HEK293 (cell line): ENCODE measurements around the gene DDX51.

Experiments
- GLIS1 ChIP-seq: fragments of 450-650 bp; formaldehyde crosslinking; IDR thresholded peaks from 2 replicates; pipeline ENCODE4 v1.5.1; 2016; ENCODE audit warnings: missing biosample characterization, missing genetic modification characterization
- IKZF3 ChIP-seq: fragments of 450-650 bp; IDR thresholded peaks from 2 replicates; pipeline ENCODE4 v1.5.0; 2018; ENCODE audit warnings: missing biosample characterization, mild to moderate bottlenecking, missing genetic modification characterization, moderate library complexity
- RBAK ChIP-seq: fragments of 450-650 bp; formaldehyde crosslinking; IDR thresholded peaks from 2 replicates; pipeline ENCODE4 v1.5.1; 2016; ENCODE audit warnings: missing biosample characterization, missing genetic modification characterization
- REST ChIP-seq: fragments of 450-650 bp; formaldehyde crosslinking; IDR thresholded peaks from 2 replicates; pipeline ENCODE4 v1.5.1; 2016; ENCODE audit warnings: missing biosample characterization, missing genetic modification characterization
- SP7 ChIP-seq: fragments of 450-650 bp; formaldehyde crosslinking; IDR thresholded peaks from 2 replicates; pipeline ENCODE4 v1.5.1; 2016; ENCODE audit warnings: missing biosample characterization, missing genetic modification characterization
- ZBTB20 ChIP-seq: fragments of 450-650 bp; formaldehyde crosslinking; IDR thresholded peaks from 2 replicates; pipeline ENCODE4 v1.5.1; 2016; ENCODE audit warnings: missing biosample characterization, missing genetic modification characterization
- ZEB2 ChIP-seq: fragments of 450-650 bp; formaldehyde crosslinking; IDR thresholded peaks from 2 replicates; pipeline ENCODE4 v1.5.1; 2016; ENCODE audit warnings: missing biosample characterization, missing genetic modification characterization
- ZFP37 ChIP-seq: fragments of 450-650 bp; formaldehyde crosslinking; IDR thresholded peaks from 2 replicates; pipeline ENCODE4 v1.5.1; 2016; ENCODE audit warnings: missing biosample characterization, missing genetic modification characterization
- ZFP69B ChIP-seq: fragments of 450-650 bp; formaldehyde crosslinking; IDR thresholded peaks from 2 replicates; pipeline ENCODE4 v1.5.1; 2016; ENCODE audit warnings: missing biosample characterization, missing genetic modification characterization
- ZNF140 ChIP-seq: fragments of 450-650 bp; formaldehyde crosslinking; IDR thresholded peaks from 2 replicates; pipeline ENCODE4 v1.5.1; 2016; ENCODE audit warnings: missing biosample characterization, missing genetic modification characterization
- ZNF16 ChIP-seq: fragments of 450-650 bp; formaldehyde crosslinking; IDR thresholded peaks from 2 replicates; pipeline ENCODE4 v1.5.1; 2016; ENCODE audit warnings: low read depth, missing biosample characterization, missing genetic modification characterization
- ZNF169 ChIP-seq: fragments of 450-650 bp; formaldehyde crosslinking; IDR thresholded peaks from 2 replicates; pipeline ENCODE4 v1.5.1; 2016; ENCODE audit warnings: missing biosample characterization, missing genetic modification characterization
- ZNF175 ChIP-seq: fragments of 450-650 bp; formaldehyde crosslinking; IDR thresholded peaks from 2 replicates; pipeline ENCODE4 v1.5.1; 2016; ENCODE audit warnings: missing biosample characterization, missing genetic modification characterization
- ZNF221 ChIP-seq: fragments of 450-650 bp; formaldehyde crosslinking; IDR thresholded peaks from 2 replicates; pipeline ENCODE4 v1.5.1; 2017; ENCODE audit warnings: missing biosample characterization, missing genetic modification characterization, borderline replicate concordance
- ZNF24 ChIP-seq: fragments of 450-650 bp; formaldehyde crosslinking; IDR thresholded peaks from 2 replicates; pipeline ENCODE4 v1.5.1; 2016; ENCODE audit warnings: missing biosample characterization, missing genetic modification characterization
- ZNF350 ChIP-seq: fragments of 450-650 bp; formaldehyde crosslinking; IDR thresholded peaks from 2 replicates; pipeline ENCODE4 v1.5.0; 2017; ENCODE audit warnings: missing biosample characterization, mild to moderate bottlenecking, missing genetic modification characterization
- ZNF366 ChIP-seq: fragments of 450-650 bp; formaldehyde crosslinking; conservative IDR thresholded peaks from 2 replicates; pipeline ENCODE4 v1.5.1; 2016; ENCODE audit warnings: missing biosample characterization, missing genetic modification characterization
- ZNF426 ChIP-seq: fragments of 450-650 bp; formaldehyde crosslinking; IDR thresholded peaks from 2 replicates; pipeline ENCODE4 v1.5.1; 2017; ENCODE audit warnings: missing biosample characterization, missing genetic modification characterization, mild to moderate bottlenecking, inconsistent platforms, moderate library complexity
- ZNF48 ChIP-seq: fragments of 450-650 bp; formaldehyde crosslinking; IDR thresholded peaks from 2 replicates; pipeline ENCODE4 v1.5.1; 2016; ENCODE audit warnings: missing biosample characterization, missing genetic modification characterization
- ZNF501 ChIP-seq: fragments of 450-650 bp; formaldehyde crosslinking; IDR thresholded peaks from 2 replicates; pipeline ENCODE4 v1.5.1; 2016; ENCODE audit warnings: missing biosample characterization, missing genetic modification characterization
- ZNF510 ChIP-seq: fragments of 450-650 bp; formaldehyde crosslinking; IDR thresholded peaks from 2 replicates; pipeline ENCODE4 v1.5.1; 2018; ENCODE audit warnings: mild to moderate bottlenecking, missing genetic modification characterization, missing biosample characterization; ENCODE audit not compliant: insufficient replicate concordance
- ZNF514 ChIP-seq: fragments of 450-650 bp; formaldehyde crosslinking; IDR thresholded peaks from 2 replicates; pipeline ENCODE4 v1.5.1; 2016; ENCODE audit warnings: missing biosample characterization, missing genetic modification characterization
- ZNF521 ChIP-seq: fragments of 450-650 bp; formaldehyde crosslinking; IDR thresholded peaks from 2 replicates; pipeline ENCODE4 v1.5.1; 2017; ENCODE audit warnings: missing biosample characterization, mild to moderate bottlenecking, missing genetic modification characterization
- ZNF549 ChIP-seq: fragments of 450-650 bp; IDR thresholded peaks from 2 replicates; pipeline ENCODE4 v1.5.1; 2018; ENCODE audit warnings: missing biosample characterization, missing genetic modification characterization, mild to moderate bottlenecking, inconsistent platforms, moderate library complexity
- ZNF560 ChIP-seq: fragments of 450-650 bp; formaldehyde crosslinking; IDR thresholded peaks from 2 replicates; pipeline ENCODE4 v1.5.1; 2017; ENCODE audit warnings: missing biosample characterization, missing genetic modification characterization, borderline replicate concordance
- ZNF626 ChIP-seq: fragments of 450-650 bp; sonication (Bioruptor Pico); formaldehyde crosslinking; IDR thresholded peaks from 2 replicates; pipeline ENCODE4 v1.5.1; 2018; ENCODE audit warnings: missing biosample characterization, missing genetic modification characterization, inconsistent platforms
- ZNF785 ChIP-seq: fragments of 450-650 bp; formaldehyde crosslinking; IDR thresholded peaks from 2 replicates; pipeline ENCODE4 v1.5.1; 2016; ENCODE audit warnings: missing biosample characterization, missing genetic modification characterization
- ZSCAN16 ChIP-seq: fragments of 450-650 bp; formaldehyde crosslinking; IDR thresholded peaks from 2 replicates; pipeline ENCODE4 v1.5.1; 2016; ENCODE audit warnings: missing biosample characterization, missing genetic modification characterization
- ZXDB ChIP-seq: fragments of 450-650 bp; formaldehyde crosslinking; IDR thresholded peaks from 2 replicates; pipeline ENCODE4 v1.5.1; 2016; ENCODE audit warnings: missing biosample characterization, missing genetic modification characterization
- TF ChIP-seq, protein P1 (sequence below): IDR thresholded peaks from 2 replicates; pipeline ENCODE4 v1.6.1; 2011; ENCODE audit warnings: mild to moderate bottlenecking, low read depth, low read length, borderline replicate concordance
- TF ChIP-seq, protein P2 (sequence below): fragments of 450-650 bp; formaldehyde crosslinking; IDR thresholded peaks from 2 replicates; pipeline ENCODE4 v1.5.1; 2016; ENCODE audit warnings: missing biosample characterization, missing genetic modification characterization
- TF ChIP-seq, protein P3 (sequence below): fragments of 450-650 bp; formaldehyde crosslinking; IDR thresholded peaks from 2 replicates; pipeline ENCODE4 v1.5.1; 2016; ENCODE audit warnings: missing biosample characterization, missing genetic modification characterization
- TF ChIP-seq, protein P4 (sequence below): fragments of 450-650 bp; formaldehyde crosslinking; IDR thresholded peaks from 2 replicates; pipeline ENCODE4 v1.5.1; 2016; ENCODE audit warnings: missing biosample characterization, missing genetic modification characterization, low read depth

The DDX51 gene

DNA sequence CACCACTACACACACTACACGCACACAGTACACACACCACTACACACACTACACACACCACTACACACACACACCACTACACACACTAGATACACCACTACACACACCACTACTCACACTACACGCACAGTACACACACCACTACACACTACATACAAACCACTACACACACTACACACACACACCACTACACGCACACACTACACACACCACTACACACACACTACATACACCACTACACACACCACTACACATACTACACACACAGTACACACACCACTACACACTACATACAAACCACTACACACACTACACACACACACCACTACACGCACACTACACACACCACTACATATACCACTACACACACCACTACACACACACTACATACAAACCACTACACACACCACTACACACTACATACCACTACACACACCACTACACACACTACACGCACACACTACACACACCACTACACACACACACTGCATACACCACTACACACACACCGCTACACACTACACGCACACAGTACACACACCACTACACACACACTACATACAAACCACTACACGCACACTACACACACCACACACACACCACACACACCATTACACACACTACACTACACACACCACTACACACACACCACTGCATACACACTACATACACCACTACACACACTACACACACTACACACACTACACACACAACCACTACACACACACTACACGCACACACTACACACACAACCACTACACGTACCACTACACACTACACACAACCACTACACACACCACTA lies 11.9 kb upstream of the DDX51 start (continued):
- no peak; the same call in 1 of the 2 replicates for TF ChIP-seq ZNF175 (tag by site-specific recombination)
- no peak for TF ChIP-seq ZBTB20
- TF ChIP-seq ZNF514 (tag by site-specific recombination) = no peak
- TF ChIP-seq, protein P1, sequence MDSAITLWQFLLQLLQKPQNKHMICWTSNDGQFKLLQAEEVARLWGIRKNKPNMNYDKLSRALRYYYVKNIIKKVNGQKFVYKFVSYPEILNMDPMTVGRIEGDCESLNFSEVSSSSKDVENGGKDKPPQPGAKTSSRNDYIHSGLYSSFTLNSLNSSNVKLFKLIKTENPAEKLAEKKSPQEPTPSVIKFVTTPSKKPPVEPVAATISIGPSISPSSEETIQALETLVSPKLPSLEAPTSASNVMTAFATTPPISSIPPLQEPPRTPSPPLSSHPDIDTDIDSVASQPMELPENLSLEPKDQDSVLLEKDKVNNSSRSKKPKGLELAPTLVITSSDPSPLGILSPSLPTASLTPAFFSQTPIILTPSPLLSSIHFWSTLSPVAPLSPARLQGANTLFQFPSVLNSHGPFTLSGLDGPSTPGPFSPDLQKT = no peak
- TF ChIP-seq, protein P2, sequence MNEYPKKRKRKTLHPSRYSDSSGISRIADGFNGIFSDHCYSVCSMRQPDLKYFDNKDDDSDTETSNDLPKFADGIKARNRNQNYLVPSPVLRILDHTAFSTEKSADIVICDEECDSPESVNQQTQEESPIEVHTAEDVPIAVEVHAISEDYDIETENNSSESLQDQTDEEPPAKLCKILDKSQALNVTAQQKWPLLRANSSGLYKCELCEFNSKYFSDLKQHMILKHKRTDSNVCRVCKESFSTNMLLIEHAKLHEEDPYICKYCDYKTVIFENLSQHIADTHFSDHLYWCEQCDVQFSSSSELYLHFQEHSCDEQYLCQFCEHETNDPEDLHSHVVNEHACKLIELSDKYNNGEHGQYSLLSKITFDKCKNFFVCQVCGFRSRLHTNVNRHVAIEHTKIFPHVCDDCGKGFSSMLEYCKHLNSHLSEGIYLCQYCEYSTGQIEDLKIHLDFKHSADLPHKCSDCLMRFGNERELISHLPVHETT (tag by site-specific recombination) = no peak
- TF ChIP-seq ZXDB (tag by site-specific recombination) = no peak
- TF ChIP-seq, protein P3, sequence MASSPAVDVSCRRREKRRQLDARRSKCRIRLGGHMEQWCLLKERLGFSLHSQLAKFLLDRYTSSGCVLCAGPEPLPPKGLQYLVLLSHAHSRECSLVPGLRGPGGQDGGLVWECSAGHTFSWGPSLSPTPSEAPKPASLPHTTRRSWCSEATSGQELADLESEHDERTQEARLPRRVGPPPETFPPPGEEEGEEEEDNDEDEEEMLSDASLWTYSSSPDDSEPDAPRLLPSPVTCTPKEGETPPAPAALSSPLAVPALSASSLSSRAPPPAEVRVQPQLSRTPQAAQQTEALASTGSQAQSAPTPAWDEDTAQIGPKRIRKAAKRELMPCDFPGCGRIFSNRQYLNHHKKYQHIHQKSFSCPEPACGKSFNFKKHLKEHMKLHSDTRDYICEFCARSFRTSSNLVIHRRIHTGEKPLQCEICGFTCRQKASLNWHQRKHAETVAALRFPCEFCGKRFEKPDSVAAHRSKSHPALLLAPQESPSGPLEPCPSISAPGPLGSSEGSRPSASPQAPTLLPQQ (tag by site-specific recombination) = no peak
- no peak for TF ChIP-seq ZEB2 (tag by site-specific recombination)
- no peak for TF ChIP-seq ZNF560
- 0 out of 2 replicates have a peak, but pooled peaks have one; percentile 75 for TF ChIP-seq ZNF521 (tag by site-specific recombination)
- no peak for TF ChIP-seq ZNF366 (tag by site-specific recombination)
- peak; percentile 83; the same call in 1 of the 2 replicates for TF ChIP-seq ZNF169 (tag by site-specific recombination)
- TF ChIP-seq ZNF785 (tag by site-specific recombination) = 0 out of 2 replicates have a peak, but pooled peaks have one; percentile 71
- TF ChIP-seq ZNF549 (tag by site-specific recombination) = no peak
- TF ChIP-seq, protein P4, sequence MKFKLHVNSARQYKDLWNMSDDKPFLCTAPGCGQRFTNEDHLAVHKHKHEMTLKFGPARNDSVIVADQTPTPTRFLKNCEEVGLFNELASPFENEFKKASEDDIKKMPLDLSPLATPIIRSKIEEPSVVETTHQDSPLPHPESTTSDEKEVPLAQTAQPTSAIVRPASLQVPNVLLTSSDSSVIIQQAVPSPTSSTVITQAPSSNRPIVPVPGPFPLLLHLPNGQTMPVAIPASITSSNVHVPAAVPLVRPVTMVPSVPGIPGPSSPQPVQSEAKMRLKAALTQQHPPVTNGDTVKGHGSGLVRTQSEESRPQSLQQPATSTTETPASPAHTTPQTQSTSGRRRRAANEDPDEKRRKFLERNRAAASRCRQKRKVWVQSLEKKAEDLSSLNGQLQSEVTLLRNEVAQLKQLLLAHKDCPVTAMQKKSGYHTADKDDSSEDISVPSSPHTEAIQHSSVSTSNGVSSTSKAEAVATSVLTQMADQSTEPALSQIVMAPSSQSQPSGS (tag by site-specific recombination) = no peak
- no peak for TF ChIP-seq SP7 (tag by site-specific recombination)
- no peak for TF ChIP-seq ZNF501 (tag by site-specific recombination)
- TF ChIP-seq ZNF350 (tag by site-specific recombination) = no peak
- no peak for TF ChIP-seq ZNF48 (tag by site-specific recombination)
- peak; percentile 22; the same call in 1 of the 2 replicates for TF ChIP-seq ZNF140 (tag by site-specific recombination)
- no peak for TF ChIP-seq GLIS1
- no peak for TF ChIP-seq ZFP69B (tag by site-specific recombination)
- TF ChIP-seq RBAK (tag by site-specific recombination) = no peak
- TF ChIP-seq ZNF626 = no peak
- no peak for TF ChIP-seq ZSCAN16 (tag by site-specific recombination)
- TF ChIP-seq ZNF426 (tag by site-specific recombination) = no peak
- TF ChIP-seq IKZF3 = no peak
- TF ChIP-seq ZFP37 (tag by site-specific recombination) = no peak
- no peak for TF ChIP-seq ZNF510 (tag by site-specific recombination)
- TF ChIP-seq ZNF221 (tag by site-specific recombination) = no peak
- no peak; the same call in 1 of the 2 replicates for TF ChIP-seq ZNF16
- no peak for TF ChIP-seq ZNF24 (tag by site-specific recombination)
- TF ChIP-seq REST (tag by site-specific recombination) = no peak
